OCI-LY7 (cell line): ENCODE measurements around the gene C15orf61. TPM values are rescaled to one million over a fixed set of nuclear protein-coding genes. Genes with fewer than 3 reads are reported as not detected.

Experiments used
- BruUV-seq: library from RNA; stranded (reverse); fragments of 400-500 nt; replicated peaks from 2 replicates; lab custom pipeline; 2021; lab: Mats Ljungman, UMichigan
- CTCF ChIA-PET: fragments of 300-600 bp; sonication (Branson Sonifier 250); formaldehyde crosslinking; loops from one replicate; lab custom pipeline; 2022; ENCODE audit warnings: antibody characterized with exemption; ENCODE audit not compliant: unreplicated experiment; lab: Charles Lee
- POLR2A ChIA-PET: fragments of 300-600 bp; sonication (Branson Sonifier 250); formaldehyde crosslinking; loops from one replicate; lab custom pipeline; 2022; ENCODE audit warnings: antibody characterized with exemption; lab: Charles Lee
- DNase-seq: peaks from one replicate; pipeline ENCODE4 v3.0.0-alpha.2; 2015; ENCODE audit warnings: low spot score
- H2AFZ ChIP-seq: fragments of 200-600 bp; sonication (generic), shearing (Covaris generic); 2 replicates; pipeline ENCODE4 v1.6.1; 2014; ENCODE audit warnings: mild to moderate bottlenecking, antibody characterized with exemption, low read length, moderate library complexity
- H3K27ac ChIP-seq: fragments of 200-600 bp; sonication (generic); 2 replicates; pipeline ENCODE4 v1.5.1; 2014; ENCODE audit warnings: mixed run types, low read depth, mild to moderate bottlenecking, moderate library complexity, low read length, inconsistent platforms; ENCODE audit not compliant: poor library complexity, severe bottlenecking
- H3K36me3 ChIP-seq: fragments of 200-600 bp; sonication (generic); 2 replicates; pipeline ENCODE4 v1.6.1; 2014; ENCODE audit warnings: mild to moderate bottlenecking, antibody characterized with exemption, low read length, moderate library complexity, mixed read lengths; ENCODE audit not compliant: insufficient read depth
- H3K4me1 ChIP-seq: fragments of 200-600 bp; sonication (generic); 2 replicates; pipeline ENCODE4 v1.5.1; 2014; ENCODE audit warnings: mild to moderate bottlenecking, low read length; ENCODE audit not compliant: insufficient read depth, poor library complexity, severe bottlenecking
- H3K4me2 ChIP-seq: fragments of 200-600 bp; sonication (generic); 2 replicates; pipeline ENCODE4 v1.6.1; 2014; ENCODE audit warnings: mild to moderate bottlenecking, low read length
- H3K4me3 ChIP-seq: fragments of 200-600 bp; sonication (generic); 2 replicates; pipeline ENCODE4 v1.5.1; 2014; ENCODE audit warnings: mild to moderate bottlenecking, low read depth, low read length; ENCODE audit not compliant: poor library complexity, severe bottlenecking
- H3K79me2 ChIP-seq: fragments of 200-600 bp; sonication (generic); 2 replicates; pipeline ENCODE4 v1.6.1; 2016; ENCODE audit warnings: low read depth, mild to moderate bottlenecking, low read length, moderate library complexity, mixed read lengths; ENCODE audit not compliant: insufficient read depth
- H3K9me2 ChIP-seq: fragments of 200-600 bp; sonication (generic); 2 replicates; pipeline ENCODE4 v1.6.1; 2016; ENCODE audit warnings: mild to moderate bottlenecking, low read length, mixed read lengths; ENCODE audit not compliant: insufficient read depth
- H3K9me3 ChIP-seq: fragments of 200-600 bp; sonication (generic); 2 replicates; pipeline ENCODE4 v1.6.1; 2014; ENCODE audit warnings: mild to moderate bottlenecking, mixed run types, low read length, mixed read lengths
- H4K20me1 ChIP-seq: fragments of 200-600 bp; sonication (generic); 2 replicates; pipeline ENCODE4 v1.6.1; 2014; ENCODE audit warnings: mild to moderate bottlenecking, antibody characterized with exemption, low read length, moderate library complexity, mixed read lengths; ENCODE audit not compliant: insufficient read depth
- EZH2phosphoT487 ChIP-seq: fragments of 200-600 bp; sonication (generic); IDR thresholded peaks from 2 replicates; pipeline ENCODE4 v1.6.1; 2018; ENCODE audit warnings: low read depth, borderline replicate concordance, mild to moderate bottlenecking, mixed run types, antibody characterized with exemption, low read length, moderate library complexity, mixed read lengths
- intact Hi-C: fragments of 100-400 bp; cut with micrococcal nuclease; formaldehyde crosslinking; loops from one replicate; pipeline ENCODE4 v1.10.0; 2022; ENCODE audit not compliant: unreplicated experiment
- total RNA-seq, 2 experiments: library from RNA; depleted of rRNA in 1 of 2; stranded (reverse); fragments of >200 nt in 1 of 2; shearing (Covaris generic) in 1 of 2; gene quantifications; 2 replicates each; pipeline ENCODE4 v1.2.3, GENCODE V29; 2014 to 2022
- TF ChIP-seq, protein P1 (sequence below): fragments of 200-600 bp; sonication (generic); conservative IDR thresholded peaks from 2 replicates; pipeline ENCODE4 v1.5.1; 2014; ENCODE audit warnings: mild to moderate bottlenecking, antibody characterized with exemption, low read length, moderate library complexity, mixed read lengths

Gene C15orf61
- total RNA-seq, 2 experiments from 2014 or later = 9.3 to 13.3 TPM

DNA sequence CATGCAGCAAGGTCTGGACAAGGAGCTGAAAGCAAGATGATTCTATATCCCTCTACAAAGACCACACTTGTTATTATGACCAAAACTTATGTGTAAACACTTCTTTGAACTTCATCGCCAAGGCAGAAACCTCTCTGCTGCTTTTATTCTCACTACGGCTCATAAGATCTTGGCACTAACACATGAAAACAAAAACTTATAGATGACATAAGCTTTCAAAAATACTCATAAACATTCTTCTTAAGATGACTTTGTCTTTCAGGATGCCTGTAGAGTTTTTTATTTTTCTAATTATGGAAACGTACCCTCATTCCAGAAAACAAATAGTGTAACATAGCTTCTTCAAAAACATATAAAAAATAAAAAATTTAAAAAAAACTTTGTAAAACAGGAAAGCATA is 12.5 kb upstream of the C15orf61 start:
- H2AFZ ChIP-seq = no peak overlapping the region
- BruUV-seq = no TSS peak
- TF ChIP-seq, protein P1, sequence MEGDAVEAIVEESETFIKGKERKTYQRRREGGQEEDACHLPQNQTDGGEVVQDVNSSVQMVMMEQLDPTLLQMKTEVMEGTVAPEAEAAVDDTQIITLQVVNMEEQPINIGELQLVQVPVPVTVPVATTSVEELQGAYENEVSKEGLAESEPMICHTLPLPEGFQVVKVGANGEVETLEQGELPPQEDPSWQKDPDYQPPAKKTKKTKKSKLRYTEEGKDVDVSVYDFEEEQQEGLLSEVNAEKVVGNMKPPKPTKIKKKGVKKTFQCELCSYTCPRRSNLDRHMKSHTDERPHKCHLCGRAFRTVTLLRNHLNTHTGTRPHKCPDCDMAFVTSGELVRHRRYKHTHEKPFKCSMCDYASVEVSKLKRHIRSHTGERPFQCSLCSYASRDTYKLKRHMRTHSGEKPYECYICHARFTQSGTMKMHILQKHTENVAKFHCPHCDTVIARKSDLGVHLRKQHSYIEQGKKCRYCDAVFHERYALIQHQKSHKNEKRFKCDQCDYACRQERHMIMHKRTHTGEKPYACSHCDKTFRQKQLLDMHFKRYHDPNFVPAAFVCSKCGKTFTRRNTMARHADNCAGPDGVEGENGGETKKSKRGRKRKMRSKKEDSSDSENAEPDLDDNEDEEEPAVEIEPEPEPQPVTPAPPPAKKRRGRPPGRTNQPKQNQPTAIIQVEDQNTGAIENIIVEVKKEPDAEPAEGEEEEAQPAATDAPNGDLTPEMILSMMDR = no peak
- no peak for TF ChIP-seq EZH2phosphoT487
- no peaks in the 10 kb centered on the region for H3K9me2 ChIP-seq
- no peak for DNase-seq
- ChIA-PET POLR2A (no interaction called here), CTCF (no interaction called here)
- no peaks in the 10 kb centered on the region for H3K9me3 ChIP-seq
- H3K27ac ChIP-seq = no peak overlapping the region
- H4K20me1 ChIP-seq = no peaks in the 10 kb centered on the region
- no peak overlapping the region for H3K4me2 ChIP-seq
- intact Hi-C loops = no loop called here
- H3K36me3 ChIP-seq = no peaks in the 10 kb centered on the region
- peaks cover 24% of the 10 kb centered on the region for H3K4me1 ChIP-seq
- no peak overlapping the region for H3K4me3 ChIP-seq
- no peaks in the 10 kb centered on the region for H3K79me2 ChIP-seq

- no peak for TF ChIP-seq EZH2phosphoT487
- TF ChIP-seq, protein P1 = no peak
- Histone ChIP-seq H3K9me3 (no peaks in the 10 kb centered on the region), H3K36me3 (no peaks in the 10 kb centered on the region), H2AFZ (no peak overlapping the region), H3K27ac (no peak overlapping the region), H3K4me3 (no peak overlapping the region), H3K4me1 (peaks cover 20% of the 10 kb centered on the region), H4K20me1 (no peaks in the 10 kb centered on the region), H3K9me2 (no peaks in the 10 kb centered on the region), H3K79me2 (no peaks in the 10 kb centered on the region), H3K4me2 (no peak overlapping the region)
- ChIA-PET POLR2A (no interaction called here), CTCF (no interaction called here)
- no TSS peak for BruUV-seq
- intact Hi-C loops = no loop called here
- DNase-seq = no peak
These were observed 11.0 kb upstream of the C15orf61 start for GRCh38 chr15:67509918-67510317.

DNA sequence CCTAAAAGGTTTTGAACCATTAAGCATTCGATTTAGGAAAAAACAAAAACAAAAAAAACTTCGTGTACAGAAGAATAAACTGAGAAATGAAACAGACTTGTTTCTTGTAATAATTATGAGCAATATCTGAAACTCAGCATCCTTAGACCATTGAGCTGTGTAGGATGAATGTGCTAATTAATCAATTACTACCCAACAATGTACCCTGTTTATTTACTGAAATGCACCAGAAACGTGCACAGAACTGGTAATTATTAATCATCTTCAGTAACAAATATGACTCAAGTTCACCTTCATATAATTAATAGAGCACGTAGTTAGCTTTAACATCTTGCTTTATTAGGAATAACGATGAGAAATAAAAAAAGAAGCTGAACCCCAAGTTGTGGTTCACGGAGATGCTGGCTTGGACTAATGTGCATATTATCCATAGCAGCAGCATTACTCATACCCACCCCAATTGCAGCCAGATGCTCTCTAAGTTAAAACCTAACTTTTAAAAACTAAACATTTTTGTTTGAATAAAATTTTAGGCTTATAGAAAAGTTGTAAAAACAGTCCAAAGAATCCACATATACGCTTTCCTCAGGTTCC is 10.2 kb upstream of the C15orf61 start:
- DNase-seq = no peak
- Histone ChIP-seq H3K4me1 (peaks cover 18% of the 10 kb centered on the region), H3K9me3 (no peaks in the 10 kb centered on the region), H4K20me1 (no peaks in the 10 kb centered on the region), H3K4me2 (no peak overlapping the region), H3K9me2 (no peaks in the 10 kb centered on the region), H3K27ac (no peak overlapping the region), H2AFZ (no peak overlapping the region), H3K36me3 (no peaks in the 10 kb centered on the region), H3K4me3 (no peak overlapping the region), H3K79me2 (no peaks in the 10 kb centered on the region)
- intact Hi-C loops = no loop called here
- BruUV-seq = no TSS peak
- TF ChIP-seq, protein P1 = no peak
- no peak for TF ChIP-seq EZH2phosphoT487
- CTCF ChIA-PET = no interaction called here
- POLR2A ChIA-PET = no interaction called here
